Ishikawa (cell line): ENCODE results near the gene ATF5.
"Not testable (repeated sequence)": the region's sequence is repeated elsewhere in the genome, so short reads cannot be mapped to it uniquely, and the experiment has no call there.

Experiments
- CEBPB ChIP-seq: IDR thresholded peaks from 2 replicates; pipeline ENCODE4 v1.6.1; 2012
- EGR1 ChIP-seq: IDR thresholded peaks from 2 replicates; pipeline ENCODE4 v1.6.1; 2012
- EP300 ChIP-seq: IDR thresholded peaks from 2 replicates; pipeline ENCODE4 v1.6.1; 2012; ENCODE audit warnings: borderline replicate concordance
- NFIC ChIP-seq: IDR thresholded peaks from 2 replicates; pipeline ENCODE4 v1.6.1; 2012
- RAD21 ChIP-seq: IDR thresholded peaks from 2 replicates; pipeline ENCODE4 v1.6.1; 2012; ENCODE audit warnings: low read depth
- TCF12 ChIP-seq: IDR thresholded peaks from 2 replicates; pipeline ENCODE4 v1.6.1; 2012; ENCODE audit warnings: low read depth
- YY1 ChIP-seq: IDR thresholded peaks from 2 replicates; pipeline ENCODE4 v1.6.1; 2012; ENCODE audit warnings: low read depth
- TF ChIP-seq, protein P1 (sequence below): IDR thresholded peaks from 2 replicates; pipeline ENCODE4 v1.6.1; 2012

DNA sequence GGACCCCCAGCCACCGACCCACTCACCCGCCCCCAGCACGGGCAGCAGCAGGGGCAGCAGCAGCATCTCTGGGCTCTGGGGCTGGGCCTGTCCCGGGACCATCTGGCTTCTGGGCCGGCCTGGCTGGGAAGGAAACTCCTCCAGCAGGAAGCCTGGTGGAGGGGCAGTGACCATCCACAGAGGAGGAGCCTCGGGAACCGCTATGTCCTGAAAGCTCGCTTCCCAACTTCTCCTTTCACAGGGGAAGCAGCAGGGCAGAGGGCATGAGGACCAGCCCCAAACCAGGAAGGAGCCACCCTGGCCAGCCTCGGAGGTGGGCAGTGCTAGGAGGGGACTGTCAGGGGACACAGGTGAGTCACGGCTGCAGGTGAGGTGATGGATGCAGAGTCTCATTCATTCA, 32.0 kb downstream of the ATF5 start, which contains the start of gene SIGLEC11:
- not testable (repeated sequence) for TF ChIP-seq CEBPB, RAD21, EP300, YY1, TCF12, EGR1, NFIC
- TF ChIP-seq, protein P1, sequence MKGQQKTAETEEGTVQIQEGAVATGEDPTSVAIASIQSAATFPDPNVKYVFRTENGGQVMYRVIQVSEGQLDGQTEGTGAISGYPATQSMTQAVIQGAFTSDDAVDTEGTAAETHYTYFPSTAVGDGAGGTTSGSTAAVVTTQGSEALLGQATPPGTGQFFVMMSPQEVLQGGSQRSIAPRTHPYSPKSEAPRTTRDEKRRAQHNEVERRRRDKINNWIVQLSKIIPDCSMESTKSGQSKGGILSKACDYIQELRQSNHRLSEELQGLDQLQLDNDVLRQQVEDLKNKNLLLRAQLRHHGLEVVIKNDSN, result not testable (repeated sequence)
